Naive thymus-derived CD4-positive, alpha-beta T cell (primary cell): ENCODE measurements around the gene IFI16. TPM values are rescaled to one million over a fixed set of nuclear protein-coding genes. Genes with fewer than 3 reads are reported as not detected.

Experiments
- ATAC-seq: fragments of 150-1000 bp; cut with Tn5 transposase; 2 replicates; pipeline ENCODE4 v1.10.0; 2021; ENCODE audit warnings: mild to moderate bottlenecking, moderate library complexity
- CTCF ChIA-PET: fragments of 350-600 bp; sonication (Branson Sonifier 250); formaldehyde crosslinking; loops from one replicate; lab custom pipeline; 2021; ENCODE audit warnings: antibody characterized with exemption; lab: Charles Lee
- POLR2A ChIA-PET: fragments of 350-600 bp; sonication (Branson Sonifier 250); formaldehyde crosslinking; loops from one replicate; lab custom pipeline; 2021; ENCODE audit warnings: antibody characterized with exemption, inconsistent platforms; lab: Charles Lee
- DNase-seq, 9 donors: peaks; one replicate each; pipeline versions ENCODE4 v3.0.0 to v3.0.0-alpha.2; 2020 to 2022; ENCODE audit warnings: mixed read lengths in 1 of 9
- H3K27ac ChIP-seq: one replicate; pipeline ENCODE4 v1.7.0; 2013; ENCODE audit warnings: mild to moderate bottlenecking, low read depth, low read length, moderate library complexity
- H3K27me3 ChIP-seq, 2 donors: one replicate each; pipeline ENCODE4 v1.7.0; 2013; ENCODE audit warnings: low read length in 2 of 2, mild to moderate bottlenecking in 2 of 2, moderate library complexity in 2 of 2; ENCODE audit not compliant: control insufficient read depth in 2 of 2, insufficient read depth in 2 of 2
- H3K36me3 ChIP-seq, 3 experiments: 1 replicate in 2 of 3; 2 replicates in 1 of 3; pipeline ENCODE4 v1.7.0; 2013; ENCODE audit warnings: low read length in 3 of 3, mild to moderate bottlenecking in 3 of 3, moderate library complexity in 1 of 3; ENCODE audit not compliant: insufficient read depth in 3 of 3, control insufficient read depth in 2 of 3
- H3K4me1 ChIP-seq, 2 donors: one replicate each; pipeline ENCODE4 v1.7.0; 2013; ENCODE audit warnings: low read length in 2 of 2, mild to moderate bottlenecking in 2 of 2, moderate library complexity in 1 of 2; ENCODE audit not compliant: control insufficient read depth in 2 of 2, insufficient read depth in 2 of 2
- H3K4me3 ChIP-seq: 2 replicates; pipeline ENCODE4 v1.7.0; 2013; ENCODE audit warnings: mild to moderate bottlenecking, low read length
- H3K9me3 ChIP-seq, 3 experiments: 1 replicate in 2 of 3; 2 replicates in 1 of 3; pipeline ENCODE4 v1.7.0; 2013; ENCODE audit warnings: low read length in 3 of 3; ENCODE audit not compliant: control insufficient read depth in 2 of 3
- H3K27ac Mint-ChIP-seq, 9 donors: one replicate each; pipeline ENCODE4 v1.8.0; 2020 to 2022; ENCODE audit warnings: mixed read lengths in 9 of 9, mild to moderate bottlenecking in 8 of 9, moderate library complexity in 5 of 9, inconsistent platforms in 2 of 9
- H3K27me3 Mint-ChIP-seq, 5 donors: one replicate each; pipeline ENCODE4 v1.8.0; 2021 to 2022; ENCODE audit warnings: mixed read lengths in 5 of 5, mild to moderate bottlenecking in 1 of 5
- H3K36me3 Mint-ChIP-seq, 5 donors: one replicate each; pipeline ENCODE4 v1.8.0; 2020 to 2022; ENCODE audit warnings: mixed read lengths in 5 of 5, mild to moderate bottlenecking in 3 of 5, inconsistent platforms in 1 of 5
- H3K4me1 Mint-ChIP-seq, 7 donors: one replicate each; pipeline ENCODE4 v1.8.0; 2020 to 2022; ENCODE audit warnings: mixed read lengths in 7 of 7, mild to moderate bottlenecking in 3 of 7, inconsistent platforms in 1 of 7
- H3K4me3 Mint-ChIP-seq, 10 donors: one replicate each; pipeline ENCODE4 v1.8.0; 2020 to 2022; ENCODE audit warnings: mild to moderate bottlenecking in 10 of 10, mixed read lengths in 10 of 10, moderate library complexity in 6 of 10, inconsistent platforms in 2 of 10
- H3K9me3 Mint-ChIP-seq, 11 donors: one replicate each; pipeline ENCODE4 v1.8.0; 2020 to 2022; ENCODE audit warnings: mixed read lengths in 11 of 11, mild to moderate bottlenecking in 4 of 11, inconsistent platforms in 1 of 11, moderate library complexity in 1 of 11
- intact Hi-C, 2 donors: fragments of 100-400 bp; cut with micrococcal nuclease; formaldehyde crosslinking; loops; one replicate each; pipeline ENCODE4 v1.15.1; 2023
- polyA plus RNA-seq, 2 donors: library from polyadenylated mRNA; unstranded; fragments of 300-500 nt; fragmentation: Illumina TruSeq; gene quantifications; one replicate each; pipeline ENCODE4 v1.2.3, GENCODE V29; 2021
- total RNA-seq, 6 experiments: library from RNA in 5 of 6; stranded (reverse) in 5 of 6; gene quantifications; 1 replicate in 5 of 6; 2 replicates in 1 of 6; pipeline ENCODE4 v1.2.3 and lab custom pipeline; 2021 to 2026

Gene IFI16
- total and polyA plus RNA-seq, 7 experiments from 2014 or later = 42.4 to 307 (median 93.9) TPM

GRCh38 chr1:159088546-159089183 is 79.0 kb downstream of the IFI16 start:
- no peaks in the 10 kb centered on the region for H3K9me3 ChIP-seq
- POLR2A ChIA-PET = no interaction called here
- H3K27me3 Mint-ChIP-seq = no peaks in the 10 kb centered on the region
- no peaks in the 10 kb centered on the region for H3K27me3 ChIP-seq
- DNase-seq = no peak
- H3K27ac ChIP-seq = no peak overlapping the region
- peak overlapping the region in 1 of 9 donors; percentile 15 for H3K27ac Mint-ChIP-seq
- no peaks in the 10 kb centered on the region for H3K4me1 ChIP-seq
- intact Hi-C loops = loop anchor here (1.0 to 5.0 kb wide), 3 partner anchors 11 to 1125 kb away; partner anchors contain the start of gene KIRREL1 (in 1 of the 2)
- H3K36me3 ChIP-seq = no peaks in the 10 kb centered on the region
- ATAC-seq = no peak
- no peak overlapping the region for H3K4me3 ChIP-seq
- H3K4me1 Mint-ChIP-seq = peaks cover 0 to 48% (median 0%) of the 10 kb centered on the region in 7 donors
- no peaks in the 10 kb centered on the region for H3K36me3 Mint-ChIP-seq
- CTCF ChIA-PET = interaction anchor here (0.7 to 1.8 kb wide), 5 partner anchors 12 to 1658 kb away, joined by 3 to 9 read pairs (median 4); partner anchors contain the start of gene AIM2
- H3K4me3 Mint-ChIP-seq = peak overlapping the region in 1 of 10 donors; percentile 34
- no peaks in the 10 kb centered on the region for H3K9me3 Mint-ChIP-seq

- H3K4me1 ChIP-seq = no peaks in the 10 kb centered on the region
- Mint-ChIP-seq H3K4me1 (peaks cover 0 to 46% (median 0%) of the 10 kb centered on the region in 7 donors), H3K27me3 (no peaks in the 10 kb centered on the region), H3K4me3 (no peak overlapping the region), H3K9me3 (no peaks in the 10 kb centered on the region), H3K27ac (peak overlapping the region in 1 of 9 donors; percentile 15), H3K36me3 (no peaks in the 10 kb centered on the region)
- CTCF ChIA-PET = interaction anchor here (0.7 to 1.8 kb wide), 3 partner anchors 18 to 1658 kb away, joined by 4 to 9 read pairs (median 6); no protein-coding TSS in a partner anchor
- H3K9me3 ChIP-seq = no peaks in the 10 kb centered on the region
- intact Hi-C loops = loop anchor here (1.0 to 5.0 kb wide), 3 partner anchors 12 to 1126 kb away; partner anchors contain the start of gene KIRREL1 (in 1 of the 2)
- H3K36me3 ChIP-seq = no peaks in the 10 kb centered on the region
- H3K27me3 ChIP-seq = no peaks in the 10 kb centered on the region
- H3K27ac ChIP-seq = no peak overlapping the region
- DNase-seq = peak in 5 of 9 donors; percentile 6 to 29 (median 23)
- POLR2A ChIA-PET = no interaction called here
- no peak for ATAC-seq
- no peak overlapping the region for H3K4me3 ChIP-seq
Observed at GRCh38 chr1:159089184-159089791, 79.6 kb downstream of the IFI16 start.

GRCh38 chr1:159090286-159091179 is 80.8 kb downstream of the IFI16 start:
- H3K27me3 Mint-ChIP-seq = peaks cover 0 to 3% (median 0%) of the 10 kb centered on the region in 5 donors
- CTCF ChIA-PET = interaction anchor here (0.6 kb wide), 1 partner anchor 739 kb away, joined by 3 read pairs; no protein-coding TSS in a partner anchor
- H3K4me3 Mint-ChIP-seq = no peak overlapping the region
- H3K4me1 Mint-ChIP-seq = peaks cover 0 to 46% (median 0%) of the 10 kb centered on the region in 7 donors
- POLR2A ChIA-PET = no interaction called here
- H3K4me3 ChIP-seq = no peak overlapping the region
- H3K27ac ChIP-seq = no peak overlapping the region
- no peak for ATAC-seq
- no peak overlapping the region for H3K27ac Mint-ChIP-seq
- H3K9me3 ChIP-seq = no peaks in the 10 kb centered on the region
- H3K4me1 ChIP-seq = no peaks in the 10 kb centered on the region
- H3K36me3 ChIP-seq = no peaks in the 10 kb centered on the region
- intact Hi-C loops = no loop called here
- DNase-seq = no peak
- no peaks in the 10 kb centered on the region for H3K36me3 Mint-ChIP-seq
- H3K9me3 Mint-ChIP-seq = no peaks in the 10 kb centered on the region
- H3K27me3 ChIP-seq = no peaks in the 10 kb centered on the region

GRCh38 chr1:159091180-159091560 is 81.5 kb downstream of the IFI16 start:
- no peak for DNase-seq
- no peak for ATAC-seq
- H3K9me3 ChIP-seq = no peaks in the 10 kb centered on the region
- no peaks in the 10 kb centered on the region for H3K9me3 Mint-ChIP-seq
- H3K4me1 ChIP-seq = no peaks in the 10 kb centered on the region
- H3K36me3 ChIP-seq = no peaks in the 10 kb centered on the region
- CTCF ChIA-PET = interaction anchor here (0.6 kb wide), 2 partner anchors 738 to 1491 kb away, joined by 3 read pairs; no protein-coding TSS in a partner anchor
- intact Hi-C loops = no loop called here
- no peaks in the 10 kb centered on the region for H3K36me3 Mint-ChIP-seq
- H3K4me1 Mint-ChIP-seq = peaks cover 0 to 46% (median 0%) of the 10 kb centered on the region in 7 donors
- H3K4me3 ChIP-seq = no peak overlapping the region
- H3K4me3 Mint-ChIP-seq = peak overlapping the region in 1 of 10 donors; percentile 14
- POLR2A ChIA-PET = no interaction called here
- peak overlapping the region in 1 of 9 donors; percentile 58 for H3K27ac Mint-ChIP-seq
- peaks cover 0 to 5% (median 0%) of the 10 kb centered on the region in 5 donors for H3K27me3 Mint-ChIP-seq
- H3K27me3 ChIP-seq = no peaks in the 10 kb centered on the region
- H3K27ac ChIP-seq = no peak overlapping the region

GRCh38 chr1:159091607-159092031 is 81.9 kb downstream of the IFI16 start:
- no peaks in the 10 kb centered on the region for H3K36me3 ChIP-seq
- no peak overlapping the region for H3K4me3 ChIP-seq
- no peak for DNase-seq
- H3K27me3 ChIP-seq = no peaks in the 10 kb centered on the region
- Mint-ChIP-seq H3K27me3 (peaks cover 0 to 9% (median 0%) of the 10 kb centered on the region in 5 donors), H3K4me3 (peak overlapping the region in 1 of 10 donors; percentile 14), H3K4me1 (peaks cover 0 to 46% (median 0%) of the 10 kb centered on the region in 7 donors), H3K27ac (peak overlapping the region in 1 of 9 donors; percentile 58), H3K9me3 (no peaks in the 10 kb centered on the region), H3K36me3 (no peaks in the 10 kb centered on the region)
- ChIA-PET POLR2A (no interaction called here), CTCF (interaction anchor here (0.6 kb wide), 1 partner anchor 1491 kb away, joined by 3 read pairs; no protein-coding TSS in a partner anchor)
- H3K27ac ChIP-seq = no peak overlapping the region
- no peaks in the 10 kb centered on the region for H3K4me1 ChIP-seq
- intact Hi-C loops = no loop called here
- peak; percentile 63 for ATAC-seq
- no peaks in the 10 kb centered on the region for H3K9me3 ChIP-seq
